CD4-positive, alpha-beta T cell (primary cell): ENCODE results near the gene PDE9A. TPM values are rescaled to one million over a fixed set of nuclear protein-coding genes. Genes with fewer than 3 reads are reported as not detected.
A peak's percentile ranks its signal among the peaks of the same experiment; 100 is the strongest.

ENCODE experiments used
- ATAC-seq: fragments of 200-7000 bp; cut with Tn5 transposase; one replicate; pipeline ENCODE4 v1.10.0; 2022; ENCODE audit warnings: mild to moderate bottlenecking; ENCODE audit not compliant: poor library complexity
- CTCF ChIA-PET: fragments of 350-600 bp; sonication (Branson Sonifier 250); formaldehyde crosslinking; loops from one replicate; lab custom pipeline; 2021; ENCODE audit warnings: antibody characterized with exemption, inconsistent platforms; lab: Charles Lee
- POLR2A ChIA-PET: fragments of 350-600 bp; sonication (Branson Sonifier 250); formaldehyde crosslinking; loops from one replicate; lab custom pipeline; 2021; ENCODE audit warnings: antibody characterized with exemption, inconsistent platforms; lab: Charles Lee
- DNase-seq, 14 experiments: peaks; one replicate each; pipeline ENCODE4 v3.0.0-alpha.2; 2013 to 2020; ENCODE audit warnings: mixed read lengths in 2 of 14
- H3K27ac ChIP-seq, 2 donors: one replicate each; pipeline versions ENCODE4 v1.5.1 to v1.7.0; 2013; ENCODE audit warnings: low read length in 2 of 2, low read depth in 1 of 2, mild to moderate bottlenecking in 1 of 2
- H3K27me3 ChIP-seq, 2 experiments: 1 replicate in 1 of 2; 2 replicates in 1 of 2; pipeline versions ENCODE4 v1.6.1 to v1.7.0; 2013; ENCODE audit warnings: low read length in 2 of 2, control low read depth in 1 of 2, mild to moderate bottlenecking in 1 of 2, moderate library complexity in 1 of 2; ENCODE audit not compliant: insufficient read depth in 2 of 2, control insufficient read depth in 1 of 2
- H3K36me3 ChIP-seq: one replicate; pipeline ENCODE4 v1.6.1; 2013; ENCODE audit warnings: low read length, control low read depth; ENCODE audit not compliant: insufficient read depth
- H3K4me1 ChIP-seq: one replicate; pipeline ENCODE4 v1.6.1; 2013; ENCODE audit warnings: low read length, control low read depth; ENCODE audit not compliant: insufficient read depth
- H3K4me3 ChIP-seq: one replicate; pipeline ENCODE4 v1.5.1; 2013; ENCODE audit warnings: mild to moderate bottlenecking, low read length, moderate library complexity
- H3K9me3 ChIP-seq, 2 experiments: 1 replicate in 1 of 2; 2 replicates in 1 of 2; pipeline versions ENCODE4 v1.6.1 to v1.7.0; 2013; ENCODE audit warnings: low read length in 2 of 2, mild to moderate bottlenecking in 2 of 2, control low read depth in 1 of 2, moderate library complexity in 1 of 2; ENCODE audit not compliant: control insufficient read depth in 1 of 2, insufficient read depth in 1 of 2
- H3K27ac Mint-ChIP-seq: one replicate; pipeline ENCODE4 v1.8.0; 2020; ENCODE audit warnings: mixed read lengths
- H3K27me3 Mint-ChIP-seq: one replicate; pipeline ENCODE4 v1.8.0; 2021; ENCODE audit warnings: mixed read lengths
- H3K36me3 Mint-ChIP-seq: one replicate; pipeline ENCODE4 v1.8.0; 2021; ENCODE audit warnings: low read depth, mixed read lengths
- H3K4me1 Mint-ChIP-seq: one replicate; pipeline ENCODE4 v1.8.0; 2021; ENCODE audit warnings: low read depth, mixed read lengths
- H3K4me3 Mint-ChIP-seq: one replicate; pipeline ENCODE4 v1.8.0; 2020; ENCODE audit warnings: mild to moderate bottlenecking, mixed read lengths
- H3K9me3 Mint-ChIP-seq: one replicate; pipeline ENCODE4 v1.8.0; 2020; ENCODE audit warnings: mixed read lengths
- intact Hi-C, 2 experiments: fragments of 100-400 bp; cut with DNase I in 1 of 2; cut with micrococcal nuclease in 1 of 2; formaldehyde crosslinking; loops; one replicate each; pipeline versions ENCODE4 v1.15.1 to v1.9.0; 2023 to 2025; cut with DNase I, micrococcal nuclease
- total RNA-seq, 174 experiments: library from RNA in 2 of 174; stranded (reverse) in 2 of 174; gene quantifications; one replicate each; pipeline ENCODE4 v1.2.3 and lab custom pipeline; 2021 to 2026
- TF ChIP-seq, protein P1 (sequence below): fragments of 200-600 bp; IDR thresholded peaks from one replicate; pipeline ENCODE4 v1.8.0; 2022; ENCODE audit warnings: antibody characterized with exemption, mild to moderate bottlenecking

The PDE9A gene
- total RNA-seq, 2 experiments from 2014 or later = 12.6 to 13.2 TPM

DNA sequence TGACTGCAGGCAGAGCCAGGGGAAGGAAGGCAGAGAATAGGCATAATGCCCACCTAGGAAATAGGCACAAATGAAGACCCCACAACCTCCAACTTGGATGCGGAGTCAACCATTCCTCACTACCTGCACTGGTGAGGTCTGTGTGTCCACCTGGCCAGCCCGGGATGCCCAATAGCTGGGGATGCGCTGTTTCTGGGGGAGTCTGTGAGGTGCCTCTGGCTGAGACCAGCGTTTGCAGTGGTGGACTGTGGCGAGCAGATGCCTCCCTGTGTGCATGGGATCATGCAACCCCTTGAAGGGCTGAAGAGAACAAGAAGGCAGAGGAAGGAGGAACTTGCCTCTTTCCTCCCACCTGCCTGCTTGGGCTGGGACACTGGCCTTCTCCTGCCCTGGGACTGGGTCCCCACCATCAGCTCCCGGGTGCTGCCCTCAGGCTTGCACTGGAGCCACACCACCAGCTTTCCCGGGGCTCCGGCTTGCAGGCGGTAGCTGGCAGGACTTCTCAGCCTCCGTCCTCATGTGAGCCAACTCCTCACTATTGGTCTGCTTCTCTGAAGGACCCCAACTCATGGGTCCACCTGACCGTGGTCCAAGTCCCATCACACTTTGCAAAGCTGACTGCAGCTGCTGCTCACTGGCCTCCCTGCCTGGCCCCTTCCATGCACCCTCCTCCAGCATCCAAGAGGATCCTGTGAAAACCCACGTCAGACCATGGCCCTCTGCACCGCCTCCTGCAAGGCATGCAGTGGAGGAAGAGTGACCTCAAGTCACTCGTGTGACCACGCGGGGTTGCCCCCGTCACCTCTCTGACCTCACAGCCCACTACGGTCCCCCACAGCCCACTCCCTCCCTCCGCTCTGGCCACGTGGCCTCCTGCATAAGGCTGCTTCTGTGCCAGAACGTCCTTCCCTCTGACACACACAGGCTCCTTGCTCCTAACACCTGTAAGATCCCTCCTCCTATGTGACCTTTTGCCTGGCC is 2.7 kb upstream of the PDE9A start:
- Mint-ChIP-seq H3K27me3 (no peaks in the 10 kb centered on the region), H3K36me3 (no peaks in the 10 kb centered on the region), H3K27ac (no peak overlapping the region), H3K4me3 (peak overlapping the region; percentile 4), H3K9me3 (no peaks in the 10 kb centered on the region), H3K4me1 (peaks cover 14% of the 10 kb centered on the region)
- ATAC-seq = no peak
- DNase-seq = no peak
- TF ChIP-seq, protein P1, sequence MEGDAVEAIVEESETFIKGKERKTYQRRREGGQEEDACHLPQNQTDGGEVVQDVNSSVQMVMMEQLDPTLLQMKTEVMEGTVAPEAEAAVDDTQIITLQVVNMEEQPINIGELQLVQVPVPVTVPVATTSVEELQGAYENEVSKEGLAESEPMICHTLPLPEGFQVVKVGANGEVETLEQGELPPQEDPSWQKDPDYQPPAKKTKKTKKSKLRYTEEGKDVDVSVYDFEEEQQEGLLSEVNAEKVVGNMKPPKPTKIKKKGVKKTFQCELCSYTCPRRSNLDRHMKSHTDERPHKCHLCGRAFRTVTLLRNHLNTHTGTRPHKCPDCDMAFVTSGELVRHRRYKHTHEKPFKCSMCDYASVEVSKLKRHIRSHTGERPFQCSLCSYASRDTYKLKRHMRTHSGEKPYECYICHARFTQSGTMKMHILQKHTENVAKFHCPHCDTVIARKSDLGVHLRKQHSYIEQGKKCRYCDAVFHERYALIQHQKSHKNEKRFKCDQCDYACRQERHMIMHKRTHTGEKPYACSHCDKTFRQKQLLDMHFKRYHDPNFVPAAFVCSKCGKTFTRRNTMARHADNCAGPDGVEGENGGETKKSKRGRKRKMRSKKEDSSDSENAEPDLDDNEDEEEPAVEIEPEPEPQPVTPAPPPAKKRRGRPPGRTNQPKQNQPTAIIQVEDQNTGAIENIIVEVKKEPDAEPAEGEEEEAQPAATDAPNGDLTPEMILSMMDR = no peak
- intact Hi-C loops = no loop called here
- Histone ChIP-seq H3K36me3 (no peaks in the 10 kb centered on the region), H3K27me3 (peaks cover 0 to 7% of the 10 kb centered on the region in 2 experiments), H3K4me3 (no peak overlapping the region), H3K4me1 (peaks cover 23% of the 10 kb centered on the region), H3K27ac (no peak overlapping the region), H3K9me3 (no peaks in the 10 kb centered on the region)
- ChIA-PET CTCF (no interaction called here), POLR2A (interaction anchor here (1.0 kb wide), 1 partner anchor 133 kb away, joined by 4 read pairs; no protein-coding TSS in a partner anchor)

DNA sequence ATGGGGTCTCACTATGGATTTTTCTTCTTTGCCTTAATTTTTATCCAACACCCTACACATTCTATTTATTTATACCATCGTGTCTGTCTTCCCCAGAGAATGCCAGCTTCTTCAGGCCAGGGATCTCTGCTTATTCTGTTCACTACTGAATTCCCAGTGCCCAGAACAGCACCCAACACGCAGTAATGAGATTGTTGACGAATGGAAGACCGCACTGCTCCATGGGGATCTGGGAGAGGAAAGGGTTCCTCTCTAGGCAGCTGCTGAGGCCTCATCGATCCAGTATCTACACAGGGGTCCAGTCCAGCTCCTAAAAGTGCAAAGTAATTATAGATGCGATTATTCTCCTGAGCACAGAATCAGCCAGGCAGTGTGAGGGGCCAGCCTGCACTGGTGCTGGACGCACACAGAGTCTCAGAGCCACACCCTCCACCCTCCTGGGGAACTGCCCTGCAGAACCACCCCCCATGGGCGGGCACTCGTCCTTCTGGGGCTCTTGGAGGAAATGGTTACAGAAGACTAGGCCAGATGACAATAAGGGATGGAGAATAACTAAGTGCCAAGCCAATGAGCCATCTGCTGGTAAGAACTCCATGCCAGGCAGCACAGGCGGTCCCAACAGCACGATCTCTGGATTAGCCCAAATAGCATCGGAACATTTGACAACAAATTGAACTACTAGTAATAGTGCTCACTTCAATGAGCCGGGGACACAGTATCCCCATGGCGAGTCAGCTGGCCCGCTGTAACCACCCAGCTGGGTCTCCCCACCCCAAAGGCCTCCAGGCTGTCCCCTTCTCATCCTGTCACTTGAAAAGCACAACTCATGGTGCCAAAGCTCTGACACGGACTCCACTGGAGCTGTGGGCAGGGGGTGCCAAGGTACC is 1.7 kb upstream of the PDE9A start:
- Mint-ChIP-seq H3K36me3 (no peaks in the 10 kb centered on the region), H3K4me3 (peak overlapping the region; percentile 83), H3K27me3 (no peaks in the 10 kb centered on the region), H3K27ac (peak overlapping the region; percentile 70), H3K4me1 (peaks cover 20% of the 10 kb centered on the region), H3K9me3 (no peaks in the 10 kb centered on the region)
- Histone ChIP-seq H3K9me3 (no peaks in the 10 kb centered on the region), H3K36me3 (no peaks in the 10 kb centered on the region), H3K4me1 (peaks cover 24% of the 10 kb centered on the region), H3K27ac (no peak overlapping the region), H3K4me3 (no peak overlapping the region), H3K27me3 (peaks cover 0 to 7% of the 10 kb centered on the region in 2 experiments)
- no peak for ATAC-seq
- TF ChIP-seq, protein P1 = no peak
- intact Hi-C loops = no loop called here
- POLR2A ChIA-PET = interaction anchor here (1.0 kb wide), 1 partner anchor 132 kb away, joined by 4 read pairs; no protein-coding TSS in a partner anchor
- no peak for DNase-seq
- CTCF ChIA-PET = no interaction called here

DNA sequence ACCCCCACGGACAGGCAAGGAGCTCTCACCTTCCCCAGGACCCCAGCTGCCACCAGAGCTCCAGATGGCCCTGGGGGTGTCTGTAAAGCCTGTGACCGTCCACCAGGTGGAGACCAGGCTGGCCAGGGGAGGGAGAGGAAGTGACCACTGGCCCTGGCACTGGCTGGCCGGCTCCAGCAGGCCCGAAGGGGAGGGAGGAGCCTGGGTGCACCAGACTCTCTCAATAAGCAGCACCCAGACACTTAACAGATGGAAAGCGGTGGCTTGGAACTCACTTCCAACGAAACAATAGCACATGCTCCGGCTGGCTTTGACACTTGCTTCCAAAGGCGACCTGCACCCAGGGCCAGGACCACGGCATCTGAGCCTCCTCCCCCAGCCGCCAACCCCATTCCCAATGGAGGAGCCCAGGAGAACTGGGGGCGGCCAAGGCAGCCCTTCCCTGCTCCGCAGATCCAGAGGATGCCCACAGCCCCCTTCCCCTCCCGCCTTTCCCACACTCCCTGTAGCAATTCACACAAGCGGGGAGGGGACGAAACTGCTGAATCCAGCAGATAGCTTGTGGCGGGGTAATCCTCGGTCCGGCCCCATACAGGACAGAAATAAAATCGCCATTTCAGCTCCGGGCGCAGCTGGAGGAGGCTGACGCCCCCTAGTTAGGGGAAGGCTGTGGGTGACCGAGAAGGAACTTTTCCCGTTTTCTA is 742 bp upstream of the PDE9A start:
- H3K36me3 Mint-ChIP-seq = no peaks in the 10 kb centered on the region
- Histone ChIP-seq H3K27ac (no peak overlapping the region), H3K27me3 (peaks cover 0 to 7% of the 10 kb centered on the region in 2 experiments), H3K4me3 (peak overlapping the region; percentile 16), H3K36me3 (no peaks in the 10 kb centered on the region), H3K4me1 (peaks cover 24% of the 10 kb centered on the region), H3K9me3 (no peaks in the 10 kb centered on the region)
- peak overlapping the region; percentile 71 for H3K27ac Mint-ChIP-seq
- intact Hi-C loops = no loop called here
- no peaks in the 10 kb centered on the region for H3K9me3 Mint-ChIP-seq
- peak overlapping the region; percentile 91 for H3K4me3 Mint-ChIP-seq
- peak in 1 of 14 experiments; percentile 36 for DNase-seq
- TF ChIP-seq, protein P1 = no peak
- POLR2A ChIA-PET = interaction anchor here (0.8 to 1.5 kb wide), 3 partner anchors 8 to 322 kb away, joined by 3 to 4 read pairs (median 3); partner anchors contain the start of gene PKNOX1
- no peaks in the 10 kb centered on the region for H3K27me3 Mint-ChIP-seq
- H3K4me1 Mint-ChIP-seq = peaks cover 20% of the 10 kb centered on the region
- CTCF ChIA-PET = no interaction called here
- ATAC-seq = no peak
